Stimulated activated naive CD4-positive, alpha-beta T cell treated with Interleukin-2 at 50 U/mL for 16 hours (primary cell): Measurements from ENCODE around the gene PAGE2B.
"Not testable (repeated sequence)": the region's sequence is repeated elsewhere in the genome, so short reads cannot be mapped to it uniquely, and the experiment has no call there.

ENCODE experiments used
- DNase-seq: peaks from one replicate; lab custom pipeline; 2025; lab: John Stamatoyannopoulos, UW

The PAGE2B gene

GRCh38 chrX:55074851-55075467, at the start of gene PAGE2B:
TSS of gene PAGE2B (plus strand) at chrX:55075030. CDS start at chrX:55076042, 1,012 bp downstream.
- no peak for DNase-seq

- no peak for DNase-seq
Observed at GRCh38 chrX:55026143-55026542, 48.7 kb upstream of the PAGE2B start.

GRCh38 chrX:55026840-55027239, 48.0 kb upstream of the PAGE2B start:
- DNase-seq, result no peak

GRCh38 chrX:55028040-55028439, 46.8 kb upstream of the PAGE2B start:
- no peak for DNase-seq

GRCh38 chrX:55028611-55029010, 46.2 kb upstream of the PAGE2B start:
- no peak for DNase-seq

GRCh38 chrX:55029291-55029690, 45.5 kb upstream of the PAGE2B start:
- DNase-seq, result no peak

GRCh38 chrX:55030271-55031205, 44.3 kb upstream of the PAGE2B start, which contains the start of gene ALAS2:
TSS of gene ALAS2 (minus strand) at chrX:55030977. CDS start at chrX:55026000, 4,977 bp downstream.
- no peak for DNase-seq

GRCh38 chrX:55033429-55033828, 41.4 kb upstream of the PAGE2B start:
- no peak for DNase-seq

GRCh38 chrX:55039471-55039870, 35.4 kb upstream of the PAGE2B start:
- DNase-seq, result no peak

GRCh38 chrX:55041514-55041913, 33.3 kb upstream of the PAGE2B start:
- no peak for DNase-seq

GRCh38 chrX:55050599-55050998, 24.2 kb upstream of the PAGE2B start:
- DNase-seq, result not testable (repeated sequence)

- no peak for DNase-seq
Observed at GRCh38 chrX:55056820-55057674, 17.8 kb upstream of the PAGE2B start.

- no peak for DNase-seq
Observed at GRCh38 chrX:55057675-55058249, 17.1 kb upstream of the PAGE2B start.

GRCh38 chrX:55067180-55067579, 7.7 kb upstream of the PAGE2B start:
- DNase-seq, result not testable (repeated sequence)

- DNase-seq, result no peak
Observed at GRCh38 chrX:55072286-55072685, 2.5 kb upstream of the PAGE2B start.

- no peak for DNase-seq
Observed at GRCh38 chrX:55088795-55089489, 14.1 kb downstream of the PAGE2B start, which contains the start of gene PAGE2. TSS of gene PAGE2 (plus strand) at chrX:55089018. CDS start at chrX:55090021, 1,003 bp downstream.

GRCh38 chrX:55098691-55099090, 23.9 kb downstream of the PAGE2B start:
- no peak for DNase-seq

GRCh38 chrX:55099162-55099561, 24.3 kb downstream of the PAGE2B start:
- no peak for DNase-seq

- no peak for DNase-seq
Observed at GRCh38 chrX:55102754-55103153, 27.9 kb downstream of the PAGE2B start.

- DNase-seq, result no peak
Observed at GRCh38 chrX:55107262-55107661, 32.4 kb downstream of the PAGE2B start.

- DNase-seq, result no peak
Observed at GRCh38 chrX:55107911-55108310, 33.1 kb downstream of the PAGE2B start.
